A673 (cell line): ENCODE measurements around the gene LRBA. TPM values are rescaled to one million over a fixed set of nuclear protein-coding genes. Genes with fewer than 3 reads are reported as not detected.

ENCODE experiments used
- BruUV-seq: library from RNA; stranded (reverse); fragments of 400-500 nt; replicated peaks from 2 replicates; lab custom pipeline; 2021; lab: Mats Ljungman, UMichigan
- CTCF ChIA-PET: fragments of 300-600 bp; sonication (Branson Sonifier 250); formaldehyde crosslinking; loops from one replicate; lab custom pipeline; 2022; ENCODE audit warnings: antibody characterized with exemption; lab: Charles Lee
- POLR2A ChIA-PET: fragments of 300-600 bp; sonication (Branson Sonifier 250); formaldehyde crosslinking; loops from one replicate; lab custom pipeline; 2022; ENCODE audit warnings: antibody characterized with exemption; ENCODE audit not compliant: low non-redundant PET; lab: Charles Lee
- DNase-seq: peaks from one replicate; pipeline ENCODE4 v3.0.0-alpha.2; 2015; ENCODE audit warnings: low spot score
- H3K27ac ChIP-seq: fragments of 200-600 bp; sonication (generic); 2 replicates; pipeline ENCODE4 v1.5.1; 2016; ENCODE audit warnings: mixed run types, low read depth, mild to moderate bottlenecking, mixed read lengths, antibody characterized with exemption, low read length; ENCODE audit not compliant: poor library complexity, severe bottlenecking
- H3K27me3 ChIP-seq: fragments of 200-600 bp; sonication (generic); replicated peaks from 2 replicates; pipeline ENCODE4 v1.6.1; 2017; ENCODE audit warnings: mixed run types, low read depth, mild to moderate bottlenecking, mixed read lengths, antibody characterized with exemption, low read length; ENCODE audit not compliant: insufficient read depth, poor library complexity
- H3K36me3 ChIP-seq: fragments of 200-600 bp; sonication (generic); 2 replicates; pipeline ENCODE4 v1.6.1; 2016; ENCODE audit warnings: mixed run types, mild to moderate bottlenecking, mixed read lengths, antibody characterized with exemption, low read length; ENCODE audit not compliant: insufficient read depth, poor library complexity, severe bottlenecking
- H3K4me1 ChIP-seq: fragments of 200-600 bp; sonication (generic); 2 replicates; pipeline ENCODE4 v1.6.1; 2017; ENCODE audit warnings: mixed run types, mild to moderate bottlenecking, mixed read lengths, antibody characterized with exemption, low read length; ENCODE audit not compliant: insufficient read depth, poor library complexity, severe bottlenecking
- H3K4me3 ChIP-seq: fragments of 200-600 bp; sonication (generic); 2 replicates; pipeline ENCODE4 v1.5.1; 2016; ENCODE audit warnings: low read depth, mixed run types, mild to moderate bottlenecking, mixed read lengths, low read length; ENCODE audit not compliant: poor library complexity, severe bottlenecking
- H3K9me3 ChIP-seq: fragments of 200-600 bp; sonication (generic); 2 replicates; pipeline ENCODE4 v1.6.1; 2016; ENCODE audit warnings: mixed run types, low read depth, mild to moderate bottlenecking, mixed read lengths, antibody characterized with exemption, low read length; ENCODE audit not compliant: poor library complexity, severe bottlenecking
- EZH2 ChIP-seq: fragments of 200-600 bp; sonication (generic); IDR thresholded peaks from 2 replicates; pipeline ENCODE4 v1.6.1; 2017; ENCODE audit warnings: borderline replicate concordance, low read depth, mild to moderate bottlenecking, mixed read lengths, antibody characterized with exemption, low read length; ENCODE audit not compliant: poor library complexity, severe bottlenecking
- intact Hi-C: fragments of 100-400 bp; cut with micrococcal nuclease; formaldehyde crosslinking; loops from one replicate; pipeline ENCODE4 v1.10.0; 2022; ENCODE audit not compliant: unreplicated experiment
- total RNA-seq: library from RNA; stranded (reverse); gene quantifications from 2 replicates; pipeline ENCODE4 v1.2.3, GENCODE V29; 2021
- TF ChIP-seq, protein P1 (sequence below): fragments of 300-800, 200-600 bp; sonication (generic); conservative IDR thresholded peaks from 2 replicates; pipeline ENCODE4 v1.5.1; 2017; ENCODE audit warnings: low read depth, mild to moderate bottlenecking, antibody characterized with exemption, low read length, moderate library complexity, mixed read lengths

The LRBA gene
- total RNA-seq, 1 experiment from 2014 or later: 35.7 TPM

DNA sequence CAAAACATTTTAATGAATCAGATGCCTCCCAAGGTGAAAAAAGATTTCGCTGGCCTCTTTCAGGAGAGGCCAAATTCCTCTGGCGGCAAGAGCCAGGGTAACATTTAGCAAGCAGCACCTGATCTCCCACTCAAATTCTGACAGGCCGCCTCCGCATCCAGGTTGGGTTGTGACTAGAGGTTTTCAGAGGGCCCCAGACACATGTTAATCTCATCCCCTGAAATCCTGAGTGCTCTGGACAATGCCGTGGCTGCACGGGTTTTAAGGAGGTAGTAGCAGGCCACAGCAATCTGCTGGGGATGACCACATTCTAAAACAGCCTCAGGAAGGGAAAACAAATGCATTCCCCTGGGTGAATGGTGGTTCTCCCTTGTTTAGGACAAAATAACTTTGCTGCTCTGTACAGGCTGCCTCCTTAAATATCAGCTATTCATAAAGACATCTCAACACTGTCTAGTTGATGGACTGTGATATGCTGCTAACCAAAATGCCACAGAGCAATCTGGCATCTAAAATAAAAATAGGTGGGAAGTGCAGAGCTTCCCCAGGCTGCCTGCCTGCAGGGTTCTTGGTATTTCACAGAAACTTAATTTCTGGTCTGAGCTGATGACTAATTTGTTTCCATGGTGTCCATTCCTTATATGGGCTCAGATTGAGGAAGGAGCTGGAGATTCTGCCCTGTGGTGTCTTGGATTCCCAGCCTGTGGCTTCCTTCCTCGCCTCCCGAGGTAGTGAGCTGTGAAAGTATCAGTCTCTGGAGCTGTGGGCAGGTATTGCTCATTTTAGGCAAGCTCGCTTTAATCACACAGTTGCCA lies 734.8 kb downstream of the LRBA start:
- DNase-seq: peak; percentile 55
- no TSS peak for BruUV-seq
- ChIA-PET POLR2A (interaction anchor here (0.7 kb wide), 1 partner anchor 49 kb away, joined by 3 read pairs; no protein-coding TSS in a partner anchor), CTCF (interaction anchor here (0.8 kb wide), 1 partner anchor 36 kb away, joined by 3 read pairs; no protein-coding TSS in a partner anchor)
- no peaks in the 10 kb centered on the region for H3K27me3 ChIP-seq
- H3K9me3 ChIP-seq: no peaks in the 10 kb centered on the region
- TF ChIP-seq, protein P1, sequence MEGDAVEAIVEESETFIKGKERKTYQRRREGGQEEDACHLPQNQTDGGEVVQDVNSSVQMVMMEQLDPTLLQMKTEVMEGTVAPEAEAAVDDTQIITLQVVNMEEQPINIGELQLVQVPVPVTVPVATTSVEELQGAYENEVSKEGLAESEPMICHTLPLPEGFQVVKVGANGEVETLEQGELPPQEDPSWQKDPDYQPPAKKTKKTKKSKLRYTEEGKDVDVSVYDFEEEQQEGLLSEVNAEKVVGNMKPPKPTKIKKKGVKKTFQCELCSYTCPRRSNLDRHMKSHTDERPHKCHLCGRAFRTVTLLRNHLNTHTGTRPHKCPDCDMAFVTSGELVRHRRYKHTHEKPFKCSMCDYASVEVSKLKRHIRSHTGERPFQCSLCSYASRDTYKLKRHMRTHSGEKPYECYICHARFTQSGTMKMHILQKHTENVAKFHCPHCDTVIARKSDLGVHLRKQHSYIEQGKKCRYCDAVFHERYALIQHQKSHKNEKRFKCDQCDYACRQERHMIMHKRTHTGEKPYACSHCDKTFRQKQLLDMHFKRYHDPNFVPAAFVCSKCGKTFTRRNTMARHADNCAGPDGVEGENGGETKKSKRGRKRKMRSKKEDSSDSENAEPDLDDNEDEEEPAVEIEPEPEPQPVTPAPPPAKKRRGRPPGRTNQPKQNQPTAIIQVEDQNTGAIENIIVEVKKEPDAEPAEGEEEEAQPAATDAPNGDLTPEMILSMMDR: no peak
- no peak for TF ChIP-seq EZH2
- peaks cover 13% of the 10 kb centered on the region for H3K4me1 ChIP-seq
- intact Hi-C loops: no loop called here
- H3K4me3 ChIP-seq: no peak overlapping the region
- no peak overlapping the region for H3K27ac ChIP-seq
- no peaks in the 10 kb centered on the region for H3K36me3 ChIP-seq

DNA sequence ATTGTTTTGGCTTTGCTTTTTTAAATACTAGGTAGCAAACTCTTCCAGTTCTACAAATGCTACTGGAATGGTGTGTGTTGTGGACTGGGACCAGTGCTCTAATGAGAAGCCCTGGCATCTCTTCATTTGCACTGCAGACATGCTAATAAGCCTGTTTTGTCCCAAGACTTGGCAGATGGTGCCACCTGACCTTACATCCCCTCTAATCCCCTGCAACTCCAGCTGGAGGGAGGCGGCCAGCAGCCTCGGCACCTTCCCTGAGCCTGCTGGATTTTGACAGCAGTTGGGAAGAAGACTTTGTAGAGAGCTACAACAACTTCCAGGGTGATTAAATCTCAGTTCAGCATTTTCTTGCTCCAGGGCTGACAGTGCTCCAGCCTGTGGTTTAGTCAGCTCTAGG lies 736.9 kb downstream of the LRBA start:
- Histone ChIP-seq H3K36me3 (no peaks in the 10 kb centered on the region), H3K4me1 (peaks cover 13% of the 10 kb centered on the region), H3K27ac (no peak overlapping the region), H3K4me3 (no peak overlapping the region), H3K9me3 (no peaks in the 10 kb centered on the region), H3K27me3 (no peaks in the 10 kb centered on the region)
- DNase-seq: no peak
- POLR2A ChIA-PET: no interaction called here
- BruUV-seq: no TSS peak
- CTCF ChIA-PET: no interaction called here
- intact Hi-C loops: no loop called here
- TF ChIP-seq EZH2: no peak
- TF ChIP-seq, protein P1: no peak

DNA sequence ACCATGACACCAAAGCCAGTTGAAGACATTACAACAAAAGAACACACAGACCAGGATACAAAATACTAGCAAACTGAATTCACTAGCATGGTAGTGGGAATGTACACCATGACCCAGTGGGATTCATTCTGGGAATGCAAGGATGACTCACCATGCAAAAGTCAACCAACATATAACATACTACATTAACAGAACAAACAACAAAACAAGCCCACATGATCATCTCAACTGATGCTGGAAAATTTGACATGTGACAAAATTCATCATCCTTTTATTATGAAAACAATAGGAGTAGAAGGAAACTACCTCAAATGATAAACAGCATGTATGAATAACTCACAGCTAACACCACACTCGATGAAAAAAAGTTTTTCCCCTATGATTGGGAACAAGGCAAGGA lies 746.6 kb downstream of the LRBA start:
- H3K4me1 ChIP-seq: no peaks in the 10 kb centered on the region
- CTCF ChIA-PET: no interaction called here
- H3K27me3 ChIP-seq: no peaks in the 10 kb centered on the region
- no TSS peak for BruUV-seq
- no peak for DNase-seq
- no peak overlapping the region for H3K27ac ChIP-seq
- H3K36me3 ChIP-seq: no peaks in the 10 kb centered on the region
- TF ChIP-seq, protein P1: no peak
- no peak for TF ChIP-seq EZH2
- POLR2A ChIA-PET: no interaction called here
- intact Hi-C loops: no loop called here
- H3K9me3 ChIP-seq: no peaks in the 10 kb centered on the region
- H3K4me3 ChIP-seq: no peak overlapping the region
